Myometrial cell (primary cell): ENCODE results near the gene ATP6V1A. TPM values are rescaled to one million over a fixed set of nuclear protein-coding genes. Genes with fewer than 3 reads are reported as not detected.

ENCODE experiments used
- total RNA-seq: library from RNA; depleted of rRNA; stranded (reverse); fragments of >200 nt; gene quantifications from 2 replicates; pipeline ENCODE4 v1.2.3, GENCODE V29; 2015

ATP6V1A gene
- 54.2 and 68.8 TPM in 2 replicates for total RNA-seq

GRCh38 chr3:113746548-113747282 is at the start of gene ATP6V1A:
Gene ATP6V1A, plus strand, starts transcription at chr3:113747035. Its CDS starts 31,719 bp downstream, at chr3:113778754.

GRCh38 chr3:113745756-113746547 is 883 bp upstream of the ATP6V1A start, which contains the start of gene NAA50:
Gene NAA50, minus strand, starts transcription at chr3:113746249. Its CDS starts 300 bp downstream, at chr3:113745949.

GRCh38 chr3:113838631-113839209 is 91.9 kb downstream of the ATP6V1A start, which contains the start of gene GRAMD1C:
Gene GRAMD1C, plus strand, starts transcription at chr3:113838788. Its CDS starts 122 bp downstream, at chr3:113838910.

Other genes starting within 250 kb of the ATP6V1A start
- gene SPICE1, start 231.9 kb upstream of the ATP6V1A start, total RNA-seq: 9.8 and 12.9 TPM in 2 replicates
- gene SIDT1, start 214.5 kb upstream of the ATP6V1A start, total RNA-seq: 0.35 TPM in 1 of 2 replicates, not detected in the other
- gene USF3, start 50.4 kb upstream of the ATP6V1A start, total RNA-seq: 5.2 and 6.0 TPM in 2 replicates
- 130 and 135 TPM in 2 replicates for gene NAA50, start 786 bp upstream of the ATP6V1A start, total RNA-seq
- 2.0 and 3.9 TPM in 2 replicates for gene GRAMD1C, start 91.8 kb downstream of the ATP6V1A start, total RNA-seq
- 0.35 TPM in 1 of 2 replicates, not detected in the other for gene ZDHHC23, start 201.0 kb downstream of the ATP6V1A start, total RNA-seq